H9 (cell line): Measurements from ENCODE around the gene MED22. TPM values are rescaled to one million over a fixed set of nuclear protein-coding genes. Genes with fewer than 3 reads are reported as not detected.

Source experiments
- DNase-seq: peaks from one replicate; pipeline ENCODE4 v3.0.0-alpha.2; 2017
- H2AFZ ChIP-seq: one replicate; pipeline ENCODE4 v1.6.1; 2013; ENCODE audit warnings: mild to moderate bottlenecking, low read length, control low read depth, moderate library complexity
- H2AK5ac ChIP-seq: 2 replicates; pipeline ENCODE4 v1.6.1; 2013; ENCODE audit warnings: low read length, control low read depth, mixed read lengths; ENCODE audit not compliant: insufficient read length
- H2BK120ac ChIP-seq: one replicate; pipeline ENCODE4 v1.6.1; 2013; ENCODE audit warnings: low read depth, mild to moderate bottlenecking, low read length, control low read depth, inconsistent platforms; ENCODE audit not compliant: poor library complexity, severe bottlenecking
- H2BK12ac ChIP-seq: 2 replicates; pipeline ENCODE4 v1.6.1; 2013; ENCODE audit warnings: low read length, control low read depth, mixed read lengths, low read depth; ENCODE audit not compliant: insufficient read length
- H2BK15ac ChIP-seq: 2 replicates; pipeline ENCODE4 v1.6.1; 2013; ENCODE audit warnings: low read depth, low read length, control low read depth
- H2BK20ac ChIP-seq: one replicate; pipeline ENCODE4 v1.6.1; 2013; ENCODE audit warnings: low read depth, mild to moderate bottlenecking, low read length, control low read depth, inconsistent platforms; ENCODE audit not compliant: poor library complexity, severe bottlenecking
- H2BK5ac ChIP-seq: 2 replicates; pipeline ENCODE4 v1.6.1; 2013; ENCODE audit warnings: low read length, control low read depth, mixed read lengths; ENCODE audit not compliant: insufficient read length
- H3K14ac ChIP-seq: 2 replicates; pipeline ENCODE4 v1.6.1; 2013; ENCODE audit warnings: low read length, control low read depth; ENCODE audit not compliant: insufficient read depth
- H3K18ac ChIP-seq: 2 replicates; pipeline ENCODE4 v1.6.1; 2013; ENCODE audit warnings: low read depth, mild to moderate bottlenecking, mixed read lengths, low read length, control low read depth; ENCODE audit not compliant: insufficient read length
- H3K23ac ChIP-seq: 2 replicates; pipeline ENCODE4 v1.6.1; 2013; ENCODE audit warnings: low read length, control low read depth, mixed read lengths, low read depth; ENCODE audit not compliant: insufficient read length
- H3K23me2 ChIP-seq: 2 replicates; pipeline ENCODE4 v1.6.1; 2013; ENCODE audit warnings: low read depth, mild to moderate bottlenecking, mixed read lengths, low read length, control low read depth; ENCODE audit not compliant: insufficient read length, poor library complexity, severe bottlenecking
- H3K27ac ChIP-seq: 2 replicates; pipeline ENCODE4 v1.5.1; 2013; ENCODE audit warnings: low read length, control low read depth, mixed read lengths, low read depth; ENCODE audit not compliant: insufficient read length
- H3K27me3 ChIP-seq: 2 replicates; pipeline ENCODE4 v1.6.1; 2013; ENCODE audit warnings: low read length, control low read depth, inconsistent platforms; ENCODE audit not compliant: insufficient read depth
- H3K4ac ChIP-seq: 2 replicates; pipeline ENCODE4 v1.6.1; 2013; ENCODE audit warnings: low read depth, mild to moderate bottlenecking, control low read depth, inconsistent platforms, low read length, moderate library complexity
- H3K4me1 ChIP-seq: 2 replicates; pipeline ENCODE4 v1.6.1; 2013; ENCODE audit warnings: low read length, control low read depth, inconsistent platforms; ENCODE audit not compliant: insufficient read depth
- H3K4me2 ChIP-seq: 2 replicates; pipeline ENCODE4 v1.6.1; 2013; ENCODE audit warnings: low read length, control low read depth, mixed read lengths; ENCODE audit not compliant: insufficient read length, insufficient read depth
- H3K56ac ChIP-seq: 2 replicates; pipeline ENCODE4 v1.6.1; 2013; ENCODE audit warnings: low read depth, mild to moderate bottlenecking, mixed read lengths, low read length, control low read depth; ENCODE audit not compliant: insufficient read length
- H3K79me1 ChIP-seq: 2 replicates; pipeline ENCODE4 v1.6.1; 2013; ENCODE audit warnings: low read depth, mild to moderate bottlenecking, moderate library complexity, low read length, control low read depth, inconsistent platforms; ENCODE audit not compliant: insufficient read depth, poor library complexity, severe bottlenecking
- H3K79me2 ChIP-seq: 2 replicates; pipeline ENCODE4 v1.6.1; 2013; ENCODE audit warnings: low read length, control low read depth, inconsistent platforms; ENCODE audit not compliant: insufficient read depth
- H3K9ac ChIP-seq: 2 replicates; pipeline ENCODE4 v1.6.1; 2013; ENCODE audit warnings: low read length, control low read depth, mixed read lengths; ENCODE audit not compliant: insufficient read length; ENCODE audit errors: extremely low read depth
- H3K9me3 ChIP-seq: one replicate; pipeline ENCODE4 v1.6.1; 2013; ENCODE audit warnings: low read depth, low read length, inconsistent platforms; ENCODE audit not compliant: control insufficient read depth
- H3T11ph ChIP-seq: one replicate; pipeline ENCODE4 v1.6.1; 2013; ENCODE audit warnings: mild to moderate bottlenecking, low read length, control low read depth, inconsistent platforms
- H4K20me1 ChIP-seq: one replicate; pipeline ENCODE4 v1.6.1; 2013; ENCODE audit not compliant: control insufficient read depth, insufficient read length, insufficient read depth
- H4K5ac ChIP-seq: 2 replicates; pipeline ENCODE4 v1.6.1; 2013; ENCODE audit warnings: low read depth, mild to moderate bottlenecking, mixed read lengths, low read length, control low read depth; ENCODE audit not compliant: insufficient read length
- H4K8ac ChIP-seq: replicated peaks from 2 replicates; pipeline ENCODE4 v1.6.1; 2013; ENCODE audit warnings: low read length, control low read depth, mixed read lengths, low read depth; ENCODE audit not compliant: insufficient read length
- H4K91ac ChIP-seq: 2 replicates; pipeline ENCODE4 v1.6.1; 2013; ENCODE audit warnings: low read depth, mild to moderate bottlenecking, moderate library complexity, mixed read lengths, low read length, control low read depth; ENCODE audit not compliant: insufficient read length
- H3K27ac Mint-ChIP-seq, 3 experiments: 2 replicates in 2 of 3; 3 replicates in 1 of 3; pipeline ENCODE4 v1.8.0; 2020 to 2021; ENCODE audit warnings: mixed read lengths in 3 of 3, mild to moderate bottlenecking in 1 of 3, moderate library complexity in 1 of 3
- H3K27me3 Mint-ChIP-seq: 2 replicates; pipeline ENCODE4 v1.8.0; 2021; ENCODE audit warnings: low read depth, mild to moderate bottlenecking, moderate library complexity, mixed read lengths
- H3K36me3 Mint-ChIP-seq, 3 experiments: 2 replicates in 2 of 3; 3 replicates in 1 of 3; pipeline ENCODE4 v1.8.0; 2020 to 2021; ENCODE audit warnings: low read depth in 3 of 3, mixed read lengths in 3 of 3; ENCODE audit not compliant: insufficient read depth in 1 of 3
- H3K4me1 Mint-ChIP-seq, 2 experiments: 2 replicates each; pipeline ENCODE4 v1.8.0; 2020; ENCODE audit warnings: mixed read lengths in 2 of 2
- H3K4me3 Mint-ChIP-seq, 2 experiments: 2 replicates in 1 of 2; 3 replicates in 1 of 2; pipeline ENCODE4 v1.8.0; 2020 to 2021; ENCODE audit warnings: mild to moderate bottlenecking in 2 of 2, mixed read lengths in 2 of 2, moderate library complexity in 1 of 2
- H3K9me3 Mint-ChIP-seq, 2 experiments: 2 replicates in 1 of 2; 3 replicates in 1 of 2; pipeline ENCODE4 v1.8.0; 2020; ENCODE audit warnings: mild to moderate bottlenecking in 2 of 2, mixed read lengths in 2 of 2, moderate library complexity in 1 of 2
- CTCF ChIP-seq: fragments of 200-600 bp; sonication (generic); conservative IDR thresholded peaks from 3 replicates; pipeline ENCODE4 v1.8.0; 2021; ENCODE audit warnings: antibody characterized with exemption, mild to moderate bottlenecking
- WGBS: extraction: QIAGEN DNeasy Blood & Tissue Kit; methylation state at CpG from one replicate; pipeline ENCODE4 v1.1.7; 2013; ENCODE audit warnings: missing lambda C conversion rate, low lambda C conversion rate, mixed read lengths; ENCODE audit not compliant: insufficient read length; ENCODE audit errors: extremely low coverage; 5-methylcytosine and 5-hydroxymethylcytosine counted together
- total RNA-seq: library from RNA; stranded (reverse); gene quantifications from 2 replicates; pipeline ENCODE4 v1.2.1, GENCODE V29; 2021

MED22 gene
- total RNA-seq, 1 experiment from 2014 or later, result 60.1 TPM

- Histone ChIP-seq H3K14ac (no peak overlapping the region), H3K27ac (no peak overlapping the region), H3K4me2 (no peak overlapping the region), H3K23ac (no peak overlapping the region), H2BK15ac (no peak overlapping the region), H2BK120ac (no peak overlapping the region), H2BK20ac (no peak overlapping the region), H2BK12ac (no peak overlapping the region), H3K27me3 (no peaks in the 10 kb centered on the region), H3K79me2 (no peaks in the 10 kb centered on the region), H4K5ac (no peak overlapping the region), H2AK5ac (no peak overlapping the region), H3K79me1 (no peaks in the 10 kb centered on the region), H4K8ac (no peak overlapping the region), H3K56ac (no peak overlapping the region), H2AFZ (no peak overlapping the region), H3K18ac (no peak overlapping the region), H3K4ac (no peak overlapping the region), H3K23me2 (no peaks in the 10 kb centered on the region), H2BK5ac (no peak overlapping the region), H3K9me3 (no peaks in the 10 kb centered on the region), H4K91ac (no peak overlapping the region), H3K4me1 (no peaks in the 10 kb centered on the region), H3T11ph (no peak overlapping the region), H4K20me1 (peaks cover 3% of the 10 kb centered on the region), H3K9ac (no peak overlapping the region)
- no CpG with 5 or more reads among the region's 3 CpGs for WGBS
- TF ChIP-seq CTCF, result no peak
- H3K36me3 Mint-ChIP-seq, result no peaks in the 10 kb centered on the region
- no peaks in the 10 kb centered on the region for H3K9me3 Mint-ChIP-seq
- H3K27ac Mint-ChIP-seq, result no peak overlapping the region
- H3K4me1 Mint-ChIP-seq, result no peaks in the 10 kb centered on the region
- no peak for DNase-seq
- peaks cover 17% of the 10 kb centered on the region for H3K27me3 Mint-ChIP-seq
- no peak overlapping the region for H3K4me3 Mint-ChIP-seq
Observed at GRCh38 chr9:133383438-133383837, 35.5 kb upstream of the MED22 start.
